Measurements from ENCODE around the gene DFFA.

- TF ChIP-seq CTCF (IDR thresholded peaks at IDR 0.05) (no peak), EZH2 (IDR thresholded peaks at IDR 0.05) (no peak)
These were observed 3.2 kb upstream of the DFFA start for GRCh38 chr1:10475510-10475909.

All from neural progenitor cell (in vitro differentiated cells).